IMR-90 (cell line): ENCODE results near the gene PLPPR3. TPM values are rescaled to one million over a fixed set of nuclear protein-coding genes. Genes with fewer than 3 reads are reported as not detected.

Source experiments
- ATAC-seq: fragments of 200-7000 bp; cut with Tn5 transposase; 2 replicates; pipeline ENCODE4 v1.9.1; 2020; ENCODE audit warnings: low read depth, mild to moderate bottlenecking, moderate library complexity
- BruUV-seq: library from RNA; stranded (reverse); fragments of 400-500 nt; replicated peaks from 2 replicates; lab custom pipeline; 2021; lab: Mats Ljungman, UMichigan
- CTCF ChIA-PET: fragments of 300-600 bp; formaldehyde crosslinking; extraction: SDS; loops from one replicate; lab custom pipeline; 2021; ENCODE audit warnings: antibody characterized with exemption; lab: Yijun Ruan, JAX
- POLR2A ChIA-PET: fragments of 300-600 bp; sonication (Branson Sonifier 250); formaldehyde crosslinking; loops from one replicate; lab custom pipeline; 2022; ENCODE audit warnings: antibody characterized with exemption; ENCODE audit not compliant: unreplicated experiment; lab: Charles Lee
- DNase-seq: peaks from one replicate; pipeline ENCODE4 v3.0.0; 2013
- H2AFZ ChIP-seq: replicated peaks from 2 replicates; pipeline ENCODE3; 2013; ENCODE audit warnings: low read length, mild to moderate bottlenecking; ENCODE audit not compliant: poor library complexity
- H2AK5ac ChIP-seq: 2 replicates; pipeline ENCODE4 v1.6.1; 2013; ENCODE audit warnings: low read depth, low read length, inconsistent platforms
- H2AK9ac ChIP-seq: replicated peaks from 2 replicates; pipeline ENCODE3; 2013; ENCODE audit warnings: mild to moderate bottlenecking, low read depth, low read length, moderate library complexity; ENCODE audit not compliant: poor library complexity
- H2BK120ac ChIP-seq: 2 replicates; pipeline ENCODE4 v1.6.1; 2013; ENCODE audit warnings: low read depth, low read length, inconsistent platforms
- H2BK15ac ChIP-seq: 3 replicates; pipeline ENCODE4 v1.6.1; 2013; ENCODE audit warnings: low read depth, low read length, inconsistent platforms
- H2BK20ac ChIP-seq: 2 replicates; pipeline ENCODE4 v1.6.1; 2013; ENCODE audit warnings: low read depth, mild to moderate bottlenecking, inconsistent platforms, low read length, moderate library complexity
- H2BK5ac ChIP-seq: 2 replicates; pipeline ENCODE4 v1.6.1; 2013; ENCODE audit warnings: mild to moderate bottlenecking, low read depth, low read length, inconsistent platforms; ENCODE audit not compliant: poor library complexity, severe bottlenecking
- H3K14ac ChIP-seq: replicated peaks from 2 replicates; pipeline ENCODE4 v1.6.1; 2013; ENCODE audit warnings: low read depth, low read length, inconsistent platforms
- H3K18ac ChIP-seq: 2 replicates; pipeline ENCODE4 v1.6.1; 2013; ENCODE audit warnings: low read depth, low read length, control low read depth
- H3K23ac ChIP-seq: 2 replicates; pipeline ENCODE4 v1.6.1; 2013; ENCODE audit warnings: low read depth, low read length, inconsistent platforms
- H3K27ac ChIP-seq: 2 replicates; pipeline ENCODE4 v1.5.1; 2013; ENCODE audit warnings: mild to moderate bottlenecking, control low read depth, low read length; ENCODE audit not compliant: insufficient read depth
- H3K27me3 ChIP-seq: 2 replicates; pipeline ENCODE4 v1.6.1; 2013; ENCODE audit warnings: low read length; ENCODE audit not compliant: control insufficient read depth, insufficient read depth
- H3K36me3 ChIP-seq: 2 replicates; pipeline ENCODE4 v1.6.1; 2013; ENCODE audit warnings: low read length, mixed read lengths; ENCODE audit not compliant: control insufficient read depth, insufficient read depth
- H3K4ac ChIP-seq: 2 replicates; pipeline ENCODE4 v1.6.1; 2013; ENCODE audit warnings: low read depth, low read length, inconsistent platforms
- H3K4me1 ChIP-seq: 2 replicates; pipeline ENCODE4 v1.6.1; 2013; ENCODE audit warnings: low read length, mixed read lengths; ENCODE audit not compliant: control insufficient read depth, insufficient read depth
- H3K4me2 ChIP-seq: 2 replicates; pipeline ENCODE4 v1.6.1; 2013; ENCODE audit warnings: low read depth, mild to moderate bottlenecking, control low read depth, low read length, moderate library complexity
- H3K4me3 ChIP-seq: 2 replicates; pipeline ENCODE4 v1.5.1; 2013; ENCODE audit warnings: low read depth, mild to moderate bottlenecking, control low read depth, low read length, moderate library complexity; ENCODE audit not compliant: insufficient read depth
- H3K56ac ChIP-seq: 2 replicates; pipeline ENCODE4 v1.6.1; 2013; ENCODE audit warnings: low read length, inconsistent platforms; ENCODE audit not compliant: insufficient read depth; ENCODE audit errors: extremely low read depth
- H3K79me1 ChIP-seq, 2 experiments: 2 replicates each; pipeline ENCODE4 v1.6.1; 2013; ENCODE audit warnings: low read length in 2 of 2, inconsistent platforms in 1 of 2, low read depth in 1 of 2
- H3K9ac ChIP-seq: 2 replicates; pipeline ENCODE4 v1.6.1; 2013; ENCODE audit warnings: low read depth, low read length, control low read depth
- H3K9me1 ChIP-seq: 2 replicates; pipeline ENCODE4 v1.6.1; 2013; ENCODE audit warnings: low read length, inconsistent platforms; ENCODE audit not compliant: insufficient read depth
- H3K9me3 ChIP-seq: 2 replicates; pipeline ENCODE4 v1.6.1; 2013; ENCODE audit warnings: low read length; ENCODE audit not compliant: control insufficient read depth, insufficient read depth
- H4K20me1 ChIP-seq: 2 replicates; pipeline ENCODE4 v1.6.1; 2013; ENCODE audit warnings: low read length, inconsistent platforms; ENCODE audit not compliant: insufficient read depth
- H4K5ac ChIP-seq: 2 replicates; pipeline ENCODE4 v1.6.1; 2013; ENCODE audit warnings: mild to moderate bottlenecking, low read depth, low read length, control low read depth
- H4K8ac ChIP-seq, 2 experiments: 2 replicates each; pipeline ENCODE4 v1.6.1; 2013; ENCODE audit warnings: low read depth in 2 of 2, low read length in 2 of 2, control low read depth in 1 of 2, inconsistent platforms in 1 of 2
- H4K91ac ChIP-seq: 2 replicates; pipeline ENCODE4 v1.6.1; 2013; ENCODE audit warnings: low read depth, low read length, inconsistent platforms; ENCODE audit not compliant: insufficient read depth
- BHLHE40 ChIP-seq: fragments of 150-350 bp; IDR thresholded peaks from 2 replicates; pipeline ENCODE4 v1.6.1; 2016; ENCODE audit warnings: mild to moderate bottlenecking, low read depth, low read length
- CHD1 ChIP-seq: IDR thresholded peaks from 2 replicates; pipeline ENCODE4 v1.6.1; 2012; ENCODE audit warnings: low read depth, low read length, improper control_type of control experiment
- FOS ChIP-seq: fragments of 150-350 bp; IDR thresholded peaks from 2 replicates; pipeline ENCODE4 v1.6.1; 2016; ENCODE audit warnings: low read depth, low read length
- MAFK ChIP-seq: IDR thresholded peaks from 2 replicates; pipeline ENCODE4 v1.6.1; 2012; ENCODE audit warnings: low read depth, low read length, improper control_type of control experiment
- MAZ ChIP-seq: IDR thresholded peaks from 2 replicates; pipeline ENCODE4 v1.6.1; 2012; ENCODE audit warnings: low read depth, mild to moderate bottlenecking, low read length, improper control_type of control experiment, moderate library complexity, borderline replicate concordance
- MXI1 ChIP-seq: IDR thresholded peaks from 2 replicates; pipeline ENCODE4 v1.6.1; 2012; ENCODE audit warnings: low read depth, mild to moderate bottlenecking, low read length, moderate library complexity, borderline replicate concordance
- NFE2L2 ChIP-seq: fragments of 150-350 bp; IDR thresholded peaks from 2 replicates; pipeline ENCODE4 v1.6.1; 2016; ENCODE audit warnings: low read depth, mild to moderate bottlenecking, low read length
- POLR2A ChIP-seq: IDR thresholded peaks from 2 replicates; pipeline ENCODE4 v1.6.1; 2012; ENCODE audit warnings: mild to moderate bottlenecking, low read depth, low read length
- RAD21 ChIP-seq: IDR thresholded peaks from 2 replicates; pipeline ENCODE4 v1.6.1; 2012; ENCODE audit warnings: low read length, improper control_type of control experiment
- RCOR1 ChIP-seq: IDR thresholded peaks from 2 replicates; pipeline ENCODE4 v1.6.1; 2012; ENCODE audit warnings: mild to moderate bottlenecking, low read length, improper control_type of control experiment; ENCODE audit not compliant: insufficient replicate concordance
- SMC3 ChIP-seq: fragments of 150-350 bp; IDR thresholded peaks from 2 replicates; pipeline ENCODE4 v1.6.1; 2016; ENCODE audit warnings: low read depth, mild to moderate bottlenecking, antibody characterized with exemption, low read length, moderate library complexity
- WGBS, 2 experiments: methylation state at CpG; one replicate each; pipeline versions ENCODE4 v1.1.5 to v1.1.7; 2013; ENCODE audit warnings: missing lambda C conversion rate in 2 of 2; ENCODE audit not compliant: insufficient read length in 1 of 2; ENCODE audit errors: extremely low coverage in 2 of 2; 5-methylcytosine and 5-hydroxymethylcytosine counted together
- dilution Hi-C: fragments of 300-500 bp; cut with HindIII; formaldehyde crosslinking; loops from one replicate; pipeline ENCODE4 v1.14.3; 2018; ENCODE audit warnings: low sequenced_read_pairs; ENCODE audit not compliant: unreplicated experiment
- in situ Hi-C: fragments of 300-500 bp; cut with MboI; formaldehyde crosslinking; loops from 3 replicates; pipeline ENCODE4 v1.14.3; 2019; ENCODE audit warnings: low sequenced_read_pairs, inconsistent platforms, mixed read lengths
- intact Hi-C: fragments of 100-400 bp; cut with micrococcal nuclease; formaldehyde crosslinking; loops from 2 replicates; pipeline ENCODE4 v1.10.0; 2022
- polyA plus RNA-seq, 3 experiments: library from polyadenylated mRNA; depleted of rRNA; stranded (reverse); fragments of >200 nt; gene quantifications; 2 replicates each; pipeline ENCODE4 v1.2.3, GENCODE V29; 2012; ENCODE audit warnings: low replicate concordance in 1 of 3
- total RNA-seq: library from RNA; depleted of rRNA; stranded (reverse); fragments of >200 nt; gene quantifications from 2 replicates; pipeline ENCODE4 v1.2.3, GENCODE V29; 2012
- TF ChIP-seq, protein P1 (sequence below): fragments of 150-350 bp; IDR thresholded peaks from 2 replicates; pipeline ENCODE4 v1.6.1; 2017; ENCODE audit warnings: mild to moderate bottlenecking, antibody characterized with exemption, low read length, low read depth
- TF ChIP-seq, protein P2 (sequence below): fragments of 150-350 bp; IDR thresholded peaks from 2 replicates; pipeline ENCODE4 v1.6.1; 2016; ENCODE audit warnings: low read depth, mild to moderate bottlenecking, low read length, moderate library complexity, borderline replicate concordance

PLPPR3 gene
- total and polyA plus RNA-seq, 2 of the 4 experiments (the other 2 are of a cell fraction) = 0.36 to 1.2 TPM

DNA sequence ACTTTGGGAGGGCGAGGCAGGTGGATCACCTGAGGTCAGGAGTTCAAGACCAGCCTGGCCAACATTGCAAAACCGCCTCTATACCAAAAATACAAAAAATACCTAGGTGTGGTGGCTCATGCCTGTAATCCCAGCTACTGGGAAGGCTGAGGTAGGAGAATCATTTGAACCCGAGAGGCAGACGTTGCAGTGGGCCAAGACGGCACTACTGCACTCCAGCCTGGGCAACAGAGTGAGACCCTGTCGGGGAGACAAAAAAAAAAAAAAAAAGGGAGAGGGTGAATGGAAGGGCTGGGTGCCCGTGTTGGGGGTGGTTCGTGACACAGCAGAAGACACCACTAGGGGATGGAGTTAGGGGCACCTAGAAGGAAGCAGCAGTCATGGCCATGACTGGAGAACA lies 48.6 kb upstream of the PLPPR3 start:
- H3K18ac ChIP-seq = no peak overlapping the region
- peak overlapping the region; percentile 67 for H3K27ac ChIP-seq
- H4K5ac ChIP-seq = no peak overlapping the region
- BruUV-seq = no TSS peak
- intact Hi-C loops (no loop called here), in situ Hi-C loops (no loop called here), dilution Hi-C loops (no loop called here)
- peaks cover 22% of the 10 kb centered on the region for H3K4me1 ChIP-seq
- H2BK15ac ChIP-seq = 0 out of 3 replicates have a peak overlapping the region, but pooled peaks have one; percentile 53
- POLR2A ChIA-PET = no interaction called here
- peaks cover 28% of the 10 kb centered on the region for H3K36me3 ChIP-seq
- DNase-seq (no peak), ATAC-seq (no peak)
- H3K14ac ChIP-seq = no peak overlapping the region
- no peaks in the 10 kb centered on the region; the same call in 1 of the 2 replicates for H3K9me1 ChIP-seq
- peaks cover 7 to 22% of the 10 kb centered on the region in 2 experiments; a peak in 2 of 4 replicates for H3K79me1 ChIP-seq
- H4K91ac ChIP-seq = no peak overlapping the region
- peak overlapping the region; percentile 59 for H2BK5ac ChIP-seq
- TF ChIP-seq MXI1 (no peak), RAD21 (no peak), MAZ (no peak), RCOR1 (no peak), POLR2A (no peak), FOS (no peak), SMC3 (no peak), CHD1 (no peak), NFE2L2 (no peak), MAFK (no peak), BHLHE40 (no peak)
- TF ChIP-seq, protein P1, sequence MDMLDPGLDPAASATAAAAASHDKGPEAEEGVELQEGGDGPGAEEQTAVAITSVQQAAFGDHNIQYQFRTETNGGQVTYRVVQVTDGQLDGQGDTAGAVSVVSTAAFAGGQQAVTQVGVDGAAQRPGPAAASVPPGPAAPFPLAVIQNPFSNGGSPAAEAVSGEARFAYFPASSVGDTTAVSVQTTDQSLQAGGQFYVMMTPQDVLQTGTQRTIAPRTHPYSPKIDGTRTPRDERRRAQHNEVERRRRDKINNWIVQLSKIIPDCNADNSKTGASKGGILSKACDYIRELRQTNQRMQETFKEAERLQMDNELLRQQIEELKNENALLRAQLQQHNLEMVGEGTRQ = no peak
- TF ChIP-seq, protein P2, sequence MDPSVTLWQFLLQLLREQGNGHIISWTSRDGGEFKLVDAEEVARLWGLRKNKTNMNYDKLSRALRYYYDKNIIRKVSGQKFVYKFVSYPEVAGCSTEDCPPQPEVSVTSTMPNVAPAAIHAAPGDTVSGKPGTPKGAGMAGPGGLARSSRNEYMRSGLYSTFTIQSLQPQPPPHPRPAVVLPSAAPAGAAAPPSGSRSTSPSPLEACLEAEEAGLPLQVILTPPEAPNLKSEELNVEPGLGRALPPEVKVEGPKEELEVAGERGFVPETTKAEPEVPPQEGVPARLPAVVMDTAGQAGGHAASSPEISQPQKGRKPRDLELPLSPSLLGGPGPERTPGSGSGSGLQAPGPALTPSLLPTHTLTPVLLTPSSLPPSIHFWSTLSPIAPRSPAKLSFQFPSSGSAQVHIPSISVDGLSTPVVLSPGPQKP = no peak
- no peak overlapping the region; a peak in 1 of 4 replicates for H4K8ac ChIP-seq
- 94% methylated on average over 6 of the region's 8 CpGs; no CpG with 5 or more reads in 1 of the 2 experiments for WGBS, 2 experiments
- no peak overlapping the region for H2BK120ac ChIP-seq
- H3K4ac ChIP-seq = no peak overlapping the region
- H3K9me3 ChIP-seq = no peaks in the 10 kb centered on the region
- no peak overlapping the region for H2AFZ ChIP-seq
- CTCF ChIA-PET = no interaction called here
- H2AK9ac ChIP-seq = peak overlapping the region; percentile 24
- H3K56ac ChIP-seq = no peak overlapping the region
- H3K23ac ChIP-seq = no peak overlapping the region
- no peaks in the 10 kb centered on the region for H3K27me3 ChIP-seq
- H2BK20ac ChIP-seq = no peak overlapping the region; the same call in 1 of the 2 replicates
- H3K4me3 ChIP-seq = no peak overlapping the region
- H4K20me1 ChIP-seq = peaks cover 16% of the 10 kb centered on the region
- H3K9ac ChIP-seq = no peak overlapping the region
- no peak overlapping the region for H3K4me2 ChIP-seq
- H2AK5ac ChIP-seq = peak overlapping the region; percentile 93
